HG03097 (cell line): ENCODE results near the gene JAZF1.
"Not testable (repeated sequence)": the region's sequence is repeated elsewhere in the genome, so short reads cannot be mapped to it uniquely, and the experiment has no call there.

Experiments used
- ATAC-seq: cut with Tn5 transposase; IDR thresholded peaks from one replicate; pipeline ENCODE4 v1.9.1; 2021; ENCODE audit not compliant: unreplicated experiment, low FRiP score

JAZF1 gene

DNA sequence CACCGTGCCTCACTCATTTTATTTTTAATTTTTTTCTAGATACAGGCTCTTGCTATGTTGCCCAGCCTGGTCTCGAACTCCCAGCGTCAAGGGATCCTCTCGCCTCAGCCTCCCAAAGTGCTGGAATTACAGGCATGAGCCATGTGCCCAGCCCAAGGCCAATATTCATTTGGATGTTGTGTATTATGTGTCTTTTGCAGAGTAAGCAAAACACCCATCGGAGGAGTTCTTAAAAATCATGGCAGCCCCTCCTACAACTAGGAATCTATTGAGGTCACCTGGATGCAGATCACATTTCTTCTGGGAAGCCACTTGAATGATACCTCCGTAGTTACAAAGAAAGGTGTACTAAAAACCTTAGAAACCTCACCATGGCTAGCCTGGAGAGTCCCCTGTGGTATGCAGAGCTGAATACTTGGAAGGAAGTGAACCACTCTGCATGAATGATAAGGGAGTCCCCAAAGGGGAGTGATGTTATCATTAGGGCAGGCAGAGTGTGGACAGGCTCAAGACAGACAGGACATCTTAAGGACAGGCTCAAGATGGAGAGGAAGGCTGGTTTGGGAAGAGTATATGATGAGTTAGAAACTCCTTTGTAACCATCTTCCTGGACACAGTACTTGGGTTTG is 254.9 kb downstream of the JAZF1 start:
- ATAC-seq, result no peak

DNA sequence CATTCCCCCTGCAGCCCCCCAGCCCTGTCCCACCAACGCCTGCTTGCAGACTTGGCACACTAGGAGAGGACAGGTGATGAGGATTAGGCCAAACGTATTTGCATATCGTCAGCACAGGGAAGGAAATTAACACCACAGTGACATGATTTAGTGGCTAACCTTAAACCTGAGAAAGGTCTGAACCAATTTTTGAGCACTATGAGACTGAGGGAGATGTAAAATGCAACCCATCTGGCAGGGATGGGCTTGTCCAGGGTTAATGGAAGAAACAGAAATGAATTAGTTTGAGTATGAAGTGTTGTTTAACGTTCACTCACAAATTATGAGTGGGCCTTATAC is 257.0 kb downstream of the JAZF1 start:
- ATAC-seq, result no peak

DNA sequence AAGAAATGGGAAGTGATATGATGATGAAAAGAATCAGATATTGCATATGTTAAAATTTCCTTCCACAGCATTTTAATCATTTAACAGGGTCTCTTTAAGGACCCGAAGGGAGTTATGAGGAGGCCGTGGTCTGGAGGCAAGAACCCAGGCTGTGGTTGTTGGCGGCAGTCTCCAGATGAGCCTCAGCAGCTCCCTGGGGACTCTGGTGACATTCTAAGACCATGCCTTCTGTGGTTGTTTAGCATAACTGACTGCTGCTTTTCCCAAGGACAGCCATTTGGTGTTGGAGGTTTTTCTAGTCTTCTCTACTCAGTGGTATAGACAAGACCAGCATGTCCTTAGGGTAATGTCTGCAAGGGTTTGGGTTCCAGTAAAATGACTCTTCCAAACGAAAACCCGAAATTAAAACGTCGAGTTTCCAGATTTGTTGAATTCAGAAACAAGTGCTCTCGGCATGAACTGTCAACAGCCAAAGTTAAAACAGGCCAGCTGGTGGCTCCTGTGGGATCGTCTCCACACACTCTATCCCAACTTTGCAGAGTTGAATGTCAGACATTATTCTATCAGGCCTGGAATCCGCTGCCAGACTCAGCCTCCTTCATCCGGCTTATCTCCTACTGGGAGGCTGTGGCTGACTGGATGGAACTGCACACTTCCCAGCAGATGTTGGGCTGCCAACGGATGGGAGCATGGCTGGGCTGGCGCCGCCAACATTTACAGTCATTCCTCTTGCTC is 257.5 kb downstream of the JAZF1 start:
- ATAC-seq, result peak; percentile 52

DNA sequence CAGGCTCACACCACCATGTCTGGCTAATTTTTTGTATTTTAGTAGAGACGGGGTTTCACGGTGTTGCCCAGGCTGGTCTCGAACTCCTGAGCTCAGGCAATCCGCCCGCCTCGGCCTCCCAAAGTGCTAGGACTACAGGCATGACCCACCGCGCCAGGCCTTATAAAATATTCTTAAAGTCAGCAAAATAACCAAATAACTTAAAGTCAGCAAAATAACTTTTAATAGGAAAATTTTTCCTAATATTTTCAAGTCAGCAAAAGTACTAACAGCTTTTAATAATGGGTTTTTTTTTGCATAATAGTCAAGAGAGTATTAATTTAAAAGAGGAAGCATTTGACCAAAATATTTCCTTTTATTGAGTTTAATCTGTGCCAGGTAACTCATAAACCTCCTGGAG is 258.2 kb downstream of the JAZF1 start:
- not testable (repeated sequence) for ATAC-seq

DNA sequence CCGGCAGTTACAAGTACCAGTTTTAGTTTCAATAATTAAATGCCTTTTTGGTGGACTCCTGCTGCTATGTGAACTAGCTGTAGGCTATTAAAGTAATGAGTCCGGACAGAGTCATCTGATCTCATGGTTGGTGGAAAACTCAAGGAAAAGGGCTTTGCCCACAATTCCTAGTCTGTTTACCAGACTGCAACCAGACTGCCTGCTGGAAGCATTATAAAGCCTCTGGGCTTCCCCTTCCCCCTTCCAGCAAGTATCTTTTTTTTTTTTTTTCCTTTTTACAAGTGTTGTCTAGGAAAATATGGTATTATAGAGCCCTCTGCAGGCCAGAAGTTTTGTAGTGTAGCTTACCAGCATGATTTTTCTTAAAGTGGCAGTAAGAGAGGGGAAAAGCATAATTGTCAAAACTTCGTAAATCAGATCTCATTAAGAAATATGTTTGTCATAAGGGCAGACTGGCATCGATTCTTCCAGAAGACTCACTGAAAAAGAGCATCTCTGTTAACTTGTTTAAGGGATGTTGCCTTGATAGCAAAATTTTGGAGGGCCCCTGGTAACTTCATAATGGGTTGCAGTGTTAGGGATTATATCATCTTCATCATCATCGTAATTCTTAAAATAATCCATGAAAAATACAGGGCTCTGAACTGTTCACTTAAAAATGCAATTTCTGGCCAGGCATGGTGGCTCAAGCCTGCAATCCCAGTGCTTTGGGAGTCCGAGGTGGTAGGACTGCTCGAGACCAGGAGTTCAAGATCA is 259.3 kb downstream of the JAZF1 start:
- ATAC-seq, result peak; percentile 35

DNA sequence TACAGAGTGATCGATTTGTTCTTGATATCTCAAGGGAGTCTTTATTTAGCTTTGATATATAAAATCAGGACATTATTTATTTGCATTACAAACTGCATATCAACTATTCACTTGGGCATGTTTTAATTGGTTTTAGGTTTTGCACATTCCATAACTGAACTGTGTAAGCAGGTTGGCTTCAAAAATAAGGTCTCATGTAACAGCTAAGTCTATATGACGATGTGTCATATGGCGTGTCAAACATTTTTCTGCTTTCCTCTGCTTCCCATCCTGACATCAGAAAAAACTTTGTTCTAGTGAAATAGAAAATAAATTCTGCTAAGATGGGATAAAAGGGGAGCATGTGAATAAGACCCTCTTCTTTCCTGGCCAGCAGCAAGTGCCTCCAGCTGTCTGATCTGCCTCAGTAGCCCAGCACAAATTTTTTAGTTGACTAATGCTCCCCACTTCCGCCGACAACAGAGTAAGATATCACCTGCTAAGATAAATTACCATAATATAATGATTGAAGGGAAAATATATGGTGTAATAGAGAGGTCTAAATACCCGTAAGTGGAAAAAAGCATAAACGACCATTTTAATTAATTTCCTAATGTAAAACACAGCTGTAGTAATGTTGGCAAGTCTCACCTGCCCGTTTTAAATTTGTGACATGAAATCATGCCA is 260.2 kb downstream of the JAZF1 start:
- ATAC-seq, result no peak

DNA sequence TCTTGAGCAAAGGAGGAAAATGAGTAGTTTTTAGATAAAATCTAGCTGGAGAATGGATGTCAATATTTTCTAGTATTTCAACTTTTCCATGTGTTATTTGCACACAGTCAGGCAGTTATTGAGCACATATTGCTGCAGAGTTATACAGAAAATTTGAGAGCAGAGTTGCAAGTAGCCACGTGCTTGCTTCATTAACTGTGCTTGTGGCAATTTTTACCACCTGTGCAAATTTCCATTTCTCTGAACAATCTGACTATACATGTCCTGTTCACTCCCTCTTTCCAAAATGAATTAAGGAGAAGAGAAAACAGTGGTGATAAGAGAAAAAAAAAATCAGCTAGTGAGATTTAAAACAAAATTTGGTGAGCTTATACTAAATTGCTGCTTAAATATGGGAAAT is 262.1 kb downstream of the JAZF1 start:
- ATAC-seq, result no peak

DNA sequence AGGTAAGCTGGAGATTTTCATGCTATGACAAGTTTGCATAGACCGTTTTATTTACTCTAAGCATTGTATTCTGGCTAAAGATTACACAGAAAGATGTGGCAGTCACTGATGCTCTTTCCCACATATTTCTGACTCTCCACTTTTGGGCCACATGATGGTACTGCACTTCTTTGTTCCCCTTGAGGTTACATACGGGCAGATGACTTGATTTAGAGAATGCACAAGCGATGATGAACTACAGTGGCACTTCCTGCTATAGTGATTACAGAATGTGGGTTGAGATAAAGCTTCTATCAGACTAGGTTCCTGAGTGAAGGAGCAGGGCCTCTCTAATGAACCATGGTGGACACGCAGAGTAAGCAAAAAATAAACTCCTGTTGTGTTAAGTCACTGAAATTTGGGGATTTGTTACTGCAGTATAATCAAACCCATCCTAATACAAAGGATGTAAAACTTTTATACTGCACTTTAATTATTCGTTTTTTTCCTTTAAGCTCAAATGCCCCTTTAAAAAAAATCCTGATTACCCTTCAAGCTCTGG is 262.8 kb downstream of the JAZF1 start:
- no peak for ATAC-seq

DNA sequence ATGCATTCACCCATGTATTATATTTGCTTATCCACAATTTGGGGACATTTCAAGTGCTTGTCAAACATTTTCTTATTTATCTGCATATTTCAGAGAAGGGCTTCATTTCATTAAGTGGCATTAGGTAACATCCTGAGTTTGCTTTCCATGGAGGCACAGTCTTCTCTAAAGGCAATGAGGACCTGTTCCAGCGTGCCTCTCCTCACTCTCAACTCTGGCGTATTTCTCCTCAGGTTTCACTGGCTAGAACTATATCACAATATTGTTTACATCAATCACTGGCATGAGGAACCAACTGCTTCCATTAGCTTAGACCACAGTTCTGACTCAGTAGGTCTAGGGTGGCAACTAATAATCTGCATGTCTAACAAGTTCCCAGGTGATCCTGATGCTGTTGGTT is 263.5 kb downstream of the JAZF1 start:
- ATAC-seq, result no peak

DNA sequence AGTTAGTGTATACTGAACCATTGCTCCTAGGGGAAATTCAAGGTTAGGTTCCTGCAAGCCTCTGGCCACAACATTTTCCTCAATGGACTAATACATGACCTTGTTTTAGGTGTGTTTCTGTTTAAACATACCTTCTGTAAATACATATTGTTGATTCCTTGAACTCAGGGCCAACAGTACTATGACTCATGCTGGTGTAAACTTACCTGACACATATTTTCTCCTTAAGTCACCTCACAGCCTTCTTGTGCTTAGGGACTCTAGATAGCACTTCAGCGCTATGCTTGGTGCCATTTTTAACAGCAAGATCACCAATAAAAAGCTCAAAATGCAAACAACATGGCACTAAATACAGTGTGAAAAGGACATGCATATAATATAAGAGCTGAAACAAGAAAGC is 264.2 kb downstream of the JAZF1 start:
- ATAC-seq, result no peak

DNA sequence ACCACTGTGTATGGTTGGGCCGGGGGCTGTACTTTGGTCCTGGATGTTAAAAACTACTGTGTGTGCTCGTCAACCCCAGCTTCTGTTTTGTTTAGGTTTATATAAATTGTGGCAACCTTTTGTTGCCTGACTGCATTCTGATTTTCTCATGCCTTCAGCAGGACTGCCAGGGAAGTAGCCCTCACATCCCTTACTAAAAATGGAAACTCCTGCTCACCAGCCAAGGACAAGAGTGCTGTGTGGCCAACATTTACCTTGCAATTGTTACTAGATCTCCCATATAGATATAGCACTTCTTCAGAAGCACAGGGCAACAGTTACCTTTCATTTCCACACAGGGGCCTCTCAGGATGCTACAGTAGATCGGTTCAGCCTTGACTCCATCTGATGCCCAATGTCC is 266.2 kb downstream of the JAZF1 start:
- no peak for ATAC-seq

DNA sequence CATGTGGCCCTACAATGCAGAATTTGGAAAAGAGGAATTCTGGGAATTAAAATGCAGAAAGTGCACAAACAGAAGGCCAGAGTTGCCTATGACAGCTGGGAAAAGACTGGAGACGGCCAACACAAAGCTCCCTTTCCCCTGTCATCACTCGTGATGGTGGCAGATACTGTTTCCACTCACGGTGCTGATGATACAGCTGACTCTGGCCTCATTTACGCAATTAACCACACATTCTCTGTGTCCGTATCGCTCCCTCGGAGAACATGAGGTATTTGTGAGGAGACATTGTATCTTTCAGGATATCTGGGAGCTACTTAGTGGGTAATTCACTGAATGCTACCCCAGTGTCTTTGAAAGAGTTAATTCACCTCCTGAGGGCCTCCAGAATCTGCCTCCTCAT is 267.8 kb downstream of the JAZF1 start:
- ATAC-seq, result no peak

DNA sequence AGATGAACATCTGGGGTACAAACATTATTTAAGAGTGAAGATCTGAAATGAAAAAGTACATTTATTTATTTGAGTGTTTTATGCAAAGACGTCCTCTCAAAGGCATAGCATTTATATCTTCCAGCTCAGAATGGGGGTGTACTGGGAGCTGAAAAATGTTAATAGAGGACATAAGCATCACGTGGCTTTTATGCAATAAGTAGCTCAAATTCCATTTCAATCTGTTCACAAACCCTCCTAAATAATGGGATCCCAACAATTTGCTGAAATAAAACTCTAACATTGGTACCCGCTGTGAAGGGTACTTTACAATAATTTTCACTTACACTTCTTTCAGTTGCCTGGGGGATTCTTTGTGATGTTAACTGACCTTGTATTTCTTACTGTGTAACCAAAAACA is 268.7 kb downstream of the JAZF1 start:
- no peak for ATAC-seq

DNA sequence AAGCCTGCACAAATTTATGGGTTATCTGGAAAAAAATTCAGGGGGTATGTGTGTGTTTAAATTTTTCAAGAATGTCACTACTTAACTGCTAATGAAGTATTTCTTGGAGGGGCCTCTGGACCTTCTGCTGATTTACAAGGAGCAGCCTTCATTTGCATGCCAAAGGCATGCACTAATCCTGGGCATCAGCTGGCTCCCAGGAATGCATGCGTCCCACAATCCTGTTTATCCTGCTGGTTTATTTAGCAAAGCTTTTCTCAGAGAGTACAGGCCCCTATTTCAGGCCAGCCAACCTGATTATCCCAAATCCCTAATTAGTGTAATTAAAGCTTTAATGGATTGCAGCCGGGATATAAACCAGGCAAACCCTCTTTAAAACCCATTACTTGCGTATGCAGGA is 270.3 kb downstream of the JAZF1 start:
- ATAC-seq, result no peak

DNA sequence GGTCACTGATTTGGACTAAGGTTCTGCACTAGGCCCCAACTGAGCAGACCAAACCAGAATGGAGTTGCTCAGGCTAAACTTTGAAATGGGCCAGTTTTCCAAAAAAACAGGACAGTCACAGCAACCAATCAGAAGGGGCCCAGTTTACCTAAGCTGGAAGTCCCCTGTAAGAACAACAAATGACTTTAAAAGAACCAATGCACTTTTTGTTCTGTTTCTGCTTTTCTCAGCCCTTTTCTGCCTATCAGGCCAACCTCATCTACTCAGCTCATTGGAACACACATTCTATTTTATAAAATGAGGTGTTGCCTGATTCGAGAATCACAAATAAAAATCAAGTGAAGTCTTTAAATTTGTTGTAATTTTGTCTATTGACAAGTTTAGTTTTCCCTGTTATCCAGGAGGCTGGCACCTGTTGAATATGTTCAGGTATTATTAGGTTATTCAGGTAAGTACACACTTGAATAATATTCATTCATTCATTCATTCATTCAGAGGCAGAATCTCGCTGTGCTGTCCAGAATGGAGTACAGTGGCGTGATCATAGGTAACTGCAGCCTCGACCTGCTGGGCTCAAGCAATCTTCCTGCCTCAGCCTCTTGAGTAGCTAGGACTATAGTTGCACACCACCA is 271.9 kb downstream of the JAZF1 start:
- ATAC-seq, result no peak

DNA sequence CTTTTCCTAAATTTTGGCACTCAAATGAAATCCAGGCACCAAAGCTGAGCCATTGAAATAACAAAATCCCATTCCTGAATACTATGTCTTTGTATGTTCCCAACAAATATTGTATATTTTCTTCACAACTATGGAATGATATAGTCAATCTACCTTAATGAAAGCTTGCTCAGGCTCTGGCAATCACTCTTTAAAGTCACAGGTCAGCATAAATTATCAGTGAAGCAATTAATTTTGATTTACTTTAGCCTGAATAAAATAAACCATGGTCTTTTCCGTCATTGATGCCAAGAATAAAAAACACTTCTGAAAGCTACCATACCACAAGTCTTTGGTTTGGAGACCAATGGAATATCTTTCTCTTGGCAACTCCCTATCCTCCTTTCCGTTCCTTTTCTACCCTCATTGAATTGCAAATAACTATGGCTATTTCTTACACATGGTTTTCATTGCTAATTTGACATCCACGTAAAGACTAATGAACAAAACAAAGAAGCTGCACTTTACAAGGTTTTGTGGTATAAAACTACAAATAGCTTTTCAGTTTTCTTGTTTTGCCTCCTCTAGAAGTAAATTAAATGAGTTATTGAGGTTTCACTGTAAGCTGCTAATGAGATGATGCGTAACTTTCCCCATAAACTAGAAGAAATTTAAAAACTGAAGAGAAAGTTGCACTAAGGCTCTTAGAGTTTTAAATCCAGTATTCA is 274.1 kb downstream of the JAZF1 start:
- ATAC-seq, result no peak

DNA sequence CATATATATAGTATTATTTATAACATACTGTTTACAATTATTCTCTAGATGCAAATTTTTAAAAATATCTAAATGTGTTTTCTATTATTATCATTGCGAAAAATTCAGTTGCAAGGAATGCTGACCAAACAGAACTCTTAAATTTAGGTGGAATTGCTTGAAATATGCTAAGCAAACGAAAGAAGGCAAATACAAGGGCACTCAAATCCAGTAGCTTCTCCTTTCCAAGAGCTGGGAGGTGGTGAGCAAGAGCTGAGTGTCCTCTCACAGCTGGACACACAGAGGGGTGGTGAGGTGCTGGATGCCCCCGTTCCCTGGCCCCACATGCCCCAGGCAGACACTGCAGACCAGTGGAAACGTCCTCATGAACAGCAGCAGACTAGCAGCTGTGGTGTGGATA is 274.6 kb downstream of the JAZF1 start:
- no peak for ATAC-seq

DNA sequence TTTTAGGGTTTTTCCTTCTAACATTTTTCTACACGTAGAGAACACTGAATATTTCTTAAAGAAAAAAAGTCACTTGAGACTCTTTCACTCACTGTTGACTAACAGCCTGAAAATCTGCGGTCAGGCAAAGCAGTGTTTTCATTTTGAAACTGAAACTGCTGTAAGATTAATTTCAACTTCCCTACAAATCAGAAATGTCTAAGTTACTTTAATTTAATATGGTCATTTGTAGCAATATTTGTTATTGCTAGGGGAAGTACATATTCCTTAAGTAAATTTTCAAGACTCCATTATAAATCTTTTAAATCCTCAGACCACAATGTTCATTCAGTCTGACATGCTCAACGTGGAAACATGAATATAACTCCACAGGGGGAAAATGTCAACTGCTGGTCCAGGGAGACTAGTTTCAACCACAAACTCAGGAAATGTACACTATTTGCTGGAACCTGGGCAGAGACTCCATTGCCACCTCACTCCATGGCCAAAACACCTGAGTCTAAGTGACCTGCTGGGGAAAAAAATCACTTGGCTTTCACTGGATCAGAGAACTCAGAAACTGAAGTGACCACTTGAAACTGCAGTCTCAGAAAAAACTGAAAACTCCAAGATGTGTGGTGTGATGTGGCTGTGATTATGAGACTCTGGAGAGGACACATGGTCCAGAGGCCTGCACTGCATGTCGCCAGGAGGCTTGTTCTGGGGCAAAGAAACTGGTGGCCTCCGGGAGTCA is 279.4 kb downstream of the JAZF1 start:
- peak; percentile 64 for ATAC-seq

DNA sequence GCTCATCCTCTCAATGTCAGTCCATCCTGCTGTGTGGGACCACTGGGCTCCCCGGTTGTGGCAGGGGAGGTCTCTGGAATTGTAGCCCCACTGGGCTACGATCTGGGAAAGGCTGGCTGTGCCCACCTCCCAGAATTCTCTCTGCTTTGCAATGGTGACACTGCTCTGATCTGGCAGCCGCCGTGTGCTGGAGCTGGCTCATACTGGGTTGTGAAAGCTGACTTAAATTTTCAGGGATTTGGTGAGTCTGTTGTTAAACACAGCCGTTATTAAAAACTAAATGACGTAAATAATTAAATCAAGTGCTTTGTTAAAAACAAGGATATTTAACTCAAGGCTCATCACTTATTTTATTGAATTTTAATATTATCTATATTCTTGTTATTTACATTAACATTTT is 280.6 kb downstream of the JAZF1 start:
- no peak for ATAC-seq
